Stimulated activated CD4-positive, alpha-beta T cell treated with anti-CD3 and anti-CD28 coated beads, Interleukin-1b, Interleukin-23, amount 100 ng/mL, for 1 hour (primary cell): Measurements from ENCODE around the gene AGAP4.
"Not testable (repeated sequence)": the region's sequence is repeated elsewhere in the genome, so short reads cannot be mapped to it uniquely, and the experiment has no call there.

ENCODE experiments used
- DNase-seq, 2 donors: peaks; one replicate each; pipeline ENCODE4 v3.0.0-alpha.2; 2020; ENCODE audit warnings: low read depth in 2 of 2

Gene AGAP4

GRCh38 chr10:45790694-45791426 is 56.4 kb downstream of the AGAP4 start:
- DNase-seq, result not testable (repeated sequence)

- DNase-seq, result not testable (repeated sequence)
These were observed 57.3 kb downstream of the AGAP4 start for GRCh38 chr10:45789991-45790390.

GRCh38 chr10:45787212-45787741 is 60.0 kb downstream of the AGAP4 start:
- not testable (repeated sequence) for DNase-seq

- not testable (repeated sequence) for DNase-seq
These were observed 61.1 kb downstream of the AGAP4 start for GRCh38 chr10:45786217-45786616.
